HepG2 (cell line): ENCODE data around the gene PIGW. TPM values are rescaled to one million over a fixed set of nuclear protein-coding genes. Genes with fewer than 3 reads are reported as not detected.

Experiments
- EHMT2 ChIP-seq: fragments of 200-600 bp; sonication (generic); IDR thresholded peaks from 2 replicates; pipeline ENCODE4 v1.7.0; 2017; ENCODE audit warnings: antibody characterized with exemption, low read depth, low read length, borderline replicate concordance
- GATAD1 ChIP-seq: IDR thresholded peaks from 2 replicates; pipeline ENCODE4 v1.6.1; 2016; ENCODE audit warnings: missing genetic modification reagents, missing compliant biosample characterization
- HMGA1 ChIP-seq: sonication (generic); formaldehyde crosslinking; conservative IDR thresholded peaks from 2 replicates; pipeline ENCODE4 v1.4.0; 2020; ENCODE audit warnings: missing genetic modification reagents
- NCOA1 ChIP-seq: sonication (generic); formaldehyde crosslinking; IDR thresholded peaks from 2 replicates; pipeline ENCODE4 v1.9.0; 2021; ENCODE audit warnings: missing genetic modification reagents
- RELA ChIP-seq: sonication (generic); formaldehyde crosslinking; IDR thresholded peaks from 2 replicates; pipeline ENCODE4 v1.4.0; 2020; ENCODE audit warnings: missing genetic modification reagents
- SUZ12 ChIP-seq: fragments of 150-350 bp; IDR thresholded peaks from 2 replicates; pipeline ENCODE4 v1.6.1; 2014; ENCODE audit warnings: low read depth, low read length
- ZNF20 ChIP-seq: sonication (generic); formaldehyde crosslinking; IDR thresholded peaks from 2 replicates; pipeline ENCODE4 v1.4.0; 2020; ENCODE audit warnings: mild to moderate bottlenecking, moderate library complexity, missing genetic modification reagents
- ZNF234 ChIP-seq: sonication (generic); formaldehyde crosslinking; conservative IDR thresholded peaks from 2 replicates; pipeline ENCODE4 v1.5.1; 2020; ENCODE audit warnings: mild to moderate bottlenecking, missing genetic modification reagents
- ZNF772 ChIP-seq: sonication (generic); formaldehyde crosslinking; IDR thresholded peaks from 2 replicates; pipeline ENCODE4 v1.5.0; 2020; ENCODE audit warnings: mild to moderate bottlenecking, missing genetic modification reagents
- polyA plus RNA-seq, 8 experiments: library from polyadenylated mRNA; depleted of rRNA in 3 of 8; stranded (reverse) in 7 of 8; unstranded in 1 of 8; fragments of >200 nt; fragmentation: Illumina TruSeq in 4 of 8; extraction: Trizol in 4 of 8; gene quantifications; 2 replicates each; pipeline versions ENCODE4 v1.2.1 to v1.2.3, GENCODE V29; 2011 to 2016; ENCODE audit warnings: low read depth in 4 of 8, missing spikeins in 1 of 8, mixed read lengths in 1 of 8; ENCODE audit not compliant: insufficient read depth in 1 of 8
- total RNA-seq, 5 experiments: library from RNA; depleted of rRNA; stranded (reverse); fragments of >200 nt; fragmentation: Illumina TruSeq; extraction: Trizol; gene quantifications; 2 replicates each; pipeline ENCODE4 v1.2.3, GENCODE V29; 2016; ENCODE audit warnings: low read depth in 1 of 5
- TF ChIP-seq, protein P1 (sequence below): sonication (generic); formaldehyde crosslinking; IDR thresholded peaks from 2 replicates; pipeline ENCODE4 v1.4.0; 2020; ENCODE audit warnings: missing genetic modification reagents, mild to moderate bottlenecking, borderline replicate concordance
- TF ChIP-seq, protein P2 (sequence below): sonication (generic); formaldehyde crosslinking; IDR thresholded peaks from 2 replicates; pipeline ENCODE4 v1.5.0; 2020; ENCODE audit warnings: mild to moderate bottlenecking, missing genetic modification reagents, borderline replicate concordance
- TF ChIP-seq, protein P3 (sequence below): sonication (generic); formaldehyde crosslinking; IDR thresholded peaks from 2 replicates; pipeline ENCODE4 v1.4.0; 2020; ENCODE audit warnings: mild to moderate bottlenecking, low read depth, missing genetic modification reagents
- TF ChIP-seq, protein P4 (sequence below): sonication (generic); formaldehyde crosslinking; IDR thresholded peaks from 2 replicates; pipeline ENCODE4 v1.5.1; 2020; ENCODE audit warnings: mild to moderate bottlenecking, missing genetic modification reagents, moderate library complexity

Gene PIGW
- total and polyA plus RNA-seq, 2 of the 13 experiments (the other 11 are each of a cell fraction or from before 2014, with no cell fraction given), result 9.0 to 24.0 TPM

DNA sequence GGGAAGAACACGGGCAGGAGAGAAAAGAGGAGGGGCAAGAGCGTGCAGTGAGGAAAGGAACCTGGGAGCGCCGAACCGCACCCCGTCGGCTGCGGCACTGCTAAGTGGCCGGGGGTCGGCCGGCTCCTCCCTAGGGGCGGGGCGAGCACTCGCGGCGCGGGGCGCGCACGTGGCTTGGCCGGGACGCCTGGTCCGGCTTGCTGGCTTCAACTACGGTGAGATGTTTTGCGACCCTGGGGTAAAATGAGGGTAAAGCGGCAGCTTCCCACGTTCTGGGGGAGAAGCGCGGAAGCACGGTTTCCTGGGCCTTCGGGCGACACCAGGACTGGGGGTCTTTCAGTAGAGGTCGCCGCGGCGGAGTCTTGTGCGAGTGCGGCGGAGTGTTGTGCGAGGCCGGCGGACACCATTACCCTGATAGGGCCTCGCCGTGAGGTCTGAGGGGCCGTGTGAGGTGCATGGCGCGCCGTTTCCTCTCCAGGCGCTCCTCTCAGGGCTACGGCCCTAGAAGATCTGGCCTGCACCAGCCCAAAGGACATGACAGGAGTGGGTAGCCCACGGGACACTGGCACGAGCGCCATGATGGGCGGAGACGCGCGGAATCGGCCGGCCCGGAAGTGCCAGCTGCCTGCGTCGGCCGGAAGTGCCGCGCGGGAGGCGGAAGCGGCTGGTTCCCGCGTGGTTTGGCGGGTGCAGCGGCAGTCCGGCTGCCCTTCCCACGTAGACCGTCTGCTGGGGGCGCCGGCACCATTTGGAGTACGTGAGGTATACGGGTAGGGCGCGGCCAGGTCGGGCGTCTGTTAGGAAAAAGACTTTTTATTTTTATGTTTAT is at the start of gene PIGW, which contains the start of gene MYO19 (continued):
- TF ChIP-seq HMGA1, result no peak
- TF ChIP-seq, protein P1, sequence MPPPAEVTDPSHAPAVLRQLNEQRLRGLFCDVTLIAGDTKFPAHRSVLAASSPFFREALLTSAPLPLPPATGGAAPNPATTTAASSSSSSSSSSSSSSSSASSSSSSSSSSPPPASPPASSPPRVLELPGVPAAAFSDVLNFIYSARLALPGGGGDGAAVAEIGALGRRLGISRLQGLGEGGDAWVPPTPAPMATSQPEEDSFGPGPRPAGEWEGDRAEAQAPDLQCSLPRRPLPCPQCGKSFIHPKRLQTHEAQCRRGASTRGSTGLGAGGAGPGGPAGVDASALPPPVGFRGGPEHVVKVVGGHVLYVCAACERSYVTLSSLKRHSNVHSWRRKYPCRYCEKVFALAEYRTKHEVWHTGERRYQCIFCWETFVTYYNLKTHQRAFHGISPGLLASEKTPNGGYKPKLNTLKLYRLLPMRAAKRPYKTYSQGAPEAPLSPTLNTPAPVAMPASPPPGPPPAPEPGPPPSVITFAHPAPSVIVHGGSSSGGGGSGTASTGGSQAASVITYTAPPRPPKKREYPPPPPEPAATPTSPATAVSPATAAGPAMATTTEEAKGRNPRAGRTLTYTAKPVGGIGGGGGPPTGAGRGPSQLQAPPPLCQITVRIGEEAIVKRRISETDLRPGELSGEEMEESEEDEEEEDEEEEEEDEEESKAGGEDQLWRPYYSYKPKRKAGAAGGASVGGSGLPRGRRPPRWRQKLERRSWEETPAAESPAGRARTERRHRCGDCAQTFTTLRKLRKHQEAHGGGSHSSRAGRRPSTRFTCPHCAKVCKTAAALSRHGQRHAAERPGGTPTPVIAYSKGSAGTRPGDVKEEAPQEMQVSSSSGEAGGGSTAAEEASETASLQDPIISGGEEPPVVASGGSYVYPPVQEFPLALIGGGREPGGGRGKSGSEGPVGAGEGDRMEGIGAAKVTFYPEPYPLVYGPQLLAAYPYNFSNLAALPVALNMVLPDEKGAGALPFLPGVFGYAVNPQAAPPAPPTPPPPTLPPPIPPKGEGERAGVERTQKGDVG, result 0 out of 2 replicates have a peak, but pooled peaks have one; percentile 24
- no peak for TF ChIP-seq SUZ12
- TF ChIP-seq NCOA1 (CRISPR knock-in tag), result 0 out of 2 replicates have a peak, but pooled peaks have one; percentile 76
- peak; percentile 78 for TF ChIP-seq ZNF772
- TF ChIP-seq, protein P2, sequence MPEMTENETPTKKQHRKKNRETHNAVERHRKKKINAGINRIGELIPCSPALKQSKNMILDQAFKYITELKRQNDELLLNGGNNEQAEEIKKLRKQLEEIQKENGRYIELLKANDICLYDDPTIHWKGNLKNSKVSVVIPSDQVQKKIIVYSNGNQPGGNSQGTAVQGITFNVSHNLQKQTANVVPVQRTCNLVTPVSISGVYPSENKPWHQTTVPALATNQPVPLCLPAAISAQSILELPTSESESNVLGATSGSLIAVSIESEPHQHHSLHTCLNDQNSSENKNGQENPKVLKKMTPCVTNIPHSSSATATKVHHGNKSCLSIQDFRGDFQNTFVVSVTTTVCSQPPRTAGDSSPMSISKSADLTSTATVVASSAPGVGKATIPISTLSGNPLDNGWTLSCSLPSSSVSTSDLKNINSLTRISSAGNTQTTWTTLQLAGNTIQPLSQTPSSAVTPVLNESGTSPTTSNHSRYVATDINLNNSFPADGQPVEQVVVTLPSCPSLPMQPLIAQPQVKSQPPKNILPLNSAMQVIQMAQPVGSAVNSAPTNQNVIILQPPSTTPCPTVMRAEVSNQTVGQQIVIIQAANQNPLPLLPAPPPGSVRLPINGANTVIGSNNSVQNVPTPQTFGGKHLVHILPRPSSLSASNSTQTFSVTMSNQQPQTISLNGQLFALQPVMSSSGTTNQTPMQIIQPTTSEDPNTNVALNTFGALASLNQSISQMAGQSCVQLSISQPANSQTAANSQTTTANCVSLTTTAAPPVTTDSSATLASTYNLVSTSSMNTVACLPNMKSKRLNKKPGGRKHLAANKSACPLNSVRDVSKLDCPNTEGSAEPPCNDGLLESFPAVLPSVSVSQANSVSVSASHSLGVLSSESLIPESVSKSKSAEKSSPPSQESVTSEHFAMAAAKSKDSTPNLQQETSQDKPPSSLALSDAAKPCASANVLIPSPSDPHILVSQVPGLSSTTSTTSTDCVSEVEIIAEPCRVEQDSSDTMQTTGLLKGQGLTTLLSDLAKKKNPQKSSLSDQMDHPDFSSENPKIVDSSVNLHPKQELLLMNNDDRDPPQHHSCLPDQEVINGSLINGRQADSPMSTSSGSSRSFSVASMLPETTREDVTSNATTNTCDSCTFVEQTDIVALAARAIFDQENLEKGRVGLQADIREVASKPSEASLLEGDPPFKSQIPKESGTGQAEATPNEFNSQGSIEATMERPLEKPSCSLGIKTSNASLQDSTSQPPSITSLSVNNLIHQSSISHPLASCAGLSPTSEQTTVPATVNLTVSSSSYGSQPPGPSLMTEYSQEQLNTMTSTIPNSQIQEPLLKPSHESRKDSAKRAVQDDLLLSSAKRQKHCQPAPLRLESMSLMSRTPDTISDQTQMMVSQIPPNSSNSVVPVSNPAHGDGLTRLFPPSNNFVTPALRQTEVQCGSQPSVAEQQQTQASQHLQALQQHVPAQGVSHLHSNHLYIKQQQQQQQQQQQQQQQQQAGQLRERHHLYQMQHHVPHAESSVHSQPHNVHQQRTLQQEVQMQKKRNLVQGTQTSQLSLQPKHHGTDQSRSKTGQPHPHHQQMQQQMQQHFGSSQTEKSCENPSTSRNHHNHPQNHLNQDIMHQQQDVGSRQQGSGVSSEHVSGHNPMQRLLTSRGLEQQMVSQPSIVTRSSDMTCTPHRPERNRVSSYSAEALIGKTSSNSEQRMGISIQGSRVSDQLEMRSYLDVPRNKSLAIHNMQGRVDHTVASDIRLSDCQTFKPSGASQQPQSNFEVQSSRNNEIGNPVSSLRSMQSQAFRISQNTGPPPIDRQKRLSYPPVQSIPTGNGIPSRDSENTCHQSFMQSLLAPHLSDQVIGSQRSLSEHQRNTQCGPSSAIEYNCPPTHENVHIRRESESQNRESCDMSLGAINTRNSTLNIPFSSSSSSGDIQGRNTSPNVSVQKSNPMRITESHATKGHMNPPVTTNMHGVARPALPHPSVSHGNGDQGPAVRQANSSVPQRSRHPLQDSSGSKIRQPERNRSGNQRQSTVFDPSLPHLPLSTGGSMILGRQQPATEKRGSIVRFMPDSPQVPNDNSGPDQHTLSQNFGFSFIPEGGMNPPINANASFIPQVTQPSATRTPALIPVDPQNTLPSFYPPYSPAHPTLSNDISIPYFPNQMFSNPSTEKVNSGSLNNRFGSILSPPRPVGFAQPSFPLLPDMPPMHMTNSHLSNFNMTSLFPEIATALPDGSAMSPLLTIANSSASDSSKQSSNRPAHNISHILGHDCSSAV, result no peak
- TF ChIP-seq, protein P3, sequence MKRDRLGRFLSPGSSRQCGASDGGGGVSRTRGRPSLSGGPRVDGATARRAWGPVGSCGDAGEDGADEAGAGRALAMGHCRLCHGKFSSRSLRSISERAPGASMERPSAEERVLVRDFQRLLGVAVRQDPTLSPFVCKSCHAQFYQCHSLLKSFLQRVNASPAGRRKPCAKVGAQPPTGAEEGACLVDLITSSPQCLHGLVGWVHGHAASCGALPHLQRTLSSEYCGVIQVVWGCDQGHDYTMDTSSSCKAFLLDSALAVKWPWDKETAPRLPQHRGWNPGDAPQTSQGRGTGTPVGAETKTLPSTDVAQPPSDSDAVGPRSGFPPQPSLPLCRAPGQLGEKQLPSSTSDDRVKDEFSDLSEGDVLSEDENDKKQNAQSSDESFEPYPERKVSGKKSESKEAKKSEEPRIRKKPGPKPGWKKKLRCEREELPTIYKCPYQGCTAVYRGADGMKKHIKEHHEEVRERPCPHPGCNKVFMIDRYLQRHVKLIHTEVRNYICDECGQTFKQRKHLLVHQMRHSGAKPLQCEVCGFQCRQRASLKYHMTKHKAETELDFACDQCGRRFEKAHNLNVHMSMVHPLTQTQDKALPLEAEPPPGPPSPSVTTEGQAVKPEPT (CRISPR knock-in tag), result no peak
- TF ChIP-seq, protein P4, sequence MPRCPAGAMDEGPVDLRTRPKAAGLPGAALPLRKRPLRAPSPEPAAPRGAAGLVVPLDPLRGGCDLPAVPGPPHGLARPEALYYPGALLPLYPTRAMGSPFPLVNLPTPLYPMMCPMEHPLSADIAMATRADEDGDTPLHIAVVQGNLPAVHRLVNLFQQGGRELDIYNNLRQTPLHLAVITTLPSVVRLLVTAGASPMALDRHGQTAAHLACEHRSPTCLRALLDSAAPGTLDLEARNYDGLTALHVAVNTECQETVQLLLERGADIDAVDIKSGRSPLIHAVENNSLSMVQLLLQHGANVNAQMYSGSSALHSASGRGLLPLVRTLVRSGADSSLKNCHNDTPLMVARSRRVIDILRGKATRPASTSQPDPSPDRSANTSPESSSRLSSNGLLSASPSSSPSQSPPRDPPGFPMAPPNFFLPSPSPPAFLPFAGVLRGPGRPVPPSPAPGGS (CRISPR knock-in tag), result peak; percentile 65; the same call in 1 of the 2 replicates
- no peak for TF ChIP-seq RELA (CRISPR knock-in tag)
- no peak; the same call in 1 of the 2 replicates for TF ChIP-seq ZNF234 (CRISPR knock-in tag)
- no peak for TF ChIP-seq EHMT2
- peak; percentile 94 for TF ChIP-seq GATAD1
- 0 out of 2 replicates have a peak, but pooled peaks have one; percentile 45 for TF ChIP-seq ZNF20 (CRISPR knock-in tag)
